ENCODE results near the gene PTPN1.

PTPN1 gene

GRCh38 chr20:50586531-50587232, 76.5 kb downstream of the PTPN1 start:
- TF ChIP-seq, protein P1, sequence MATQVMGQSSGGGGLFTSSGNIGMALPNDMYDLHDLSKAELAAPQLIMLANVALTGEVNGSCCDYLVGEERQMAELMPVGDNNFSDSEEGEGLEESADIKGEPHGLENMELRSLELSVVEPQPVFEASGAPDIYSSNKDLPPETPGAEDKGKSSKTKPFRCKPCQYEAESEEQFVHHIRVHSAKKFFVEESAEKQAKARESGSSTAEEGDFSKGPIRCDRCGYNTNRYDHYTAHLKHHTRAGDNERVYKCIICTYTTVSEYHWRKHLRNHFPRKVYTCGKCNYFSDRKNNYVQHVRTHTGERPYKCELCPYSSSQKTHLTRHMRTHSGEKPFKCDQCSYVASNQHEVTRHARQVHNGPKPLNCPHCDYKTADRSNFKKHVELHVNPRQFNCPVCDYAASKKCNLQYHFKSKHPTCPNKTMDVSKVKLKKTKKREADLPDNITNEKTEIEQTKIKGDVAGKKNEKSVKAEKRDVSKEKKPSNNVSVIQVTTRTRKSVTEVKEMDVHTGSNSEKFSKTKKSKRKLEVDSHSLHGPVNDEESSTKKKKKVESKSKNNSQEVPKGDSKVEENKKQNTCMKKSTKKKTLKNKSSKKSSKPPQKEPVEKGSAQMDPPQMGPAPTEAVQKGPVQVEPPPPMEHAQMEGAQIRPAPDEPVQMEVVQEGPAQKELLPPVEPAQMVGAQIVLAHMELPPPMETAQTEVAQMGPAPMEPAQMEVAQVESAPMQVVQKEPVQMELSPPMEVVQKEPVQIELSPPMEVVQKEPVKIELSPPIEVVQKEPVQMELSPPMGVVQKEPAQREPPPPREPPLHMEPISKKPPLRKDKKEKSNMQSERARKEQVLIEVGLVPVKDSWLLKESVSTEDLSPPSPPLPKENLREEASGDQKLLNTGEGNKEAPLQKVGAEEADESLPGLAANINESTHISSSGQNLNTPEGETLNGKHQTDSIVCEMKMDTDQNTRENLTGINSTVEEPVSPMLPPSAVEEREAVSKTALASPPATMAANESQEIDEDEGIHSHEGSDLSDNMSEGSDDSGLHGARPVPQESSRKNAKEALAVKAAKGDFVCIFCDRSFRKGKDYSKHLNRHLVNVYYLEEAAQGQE (IDR thresholded peaks at IDR 0.05; ENCODE audit: insufficient read depth in 1 of 2, low read depth in 2 of 2, low read length in 2 of 2), result no peak
- no peak for TF ChIP-seq POLR2AphosphoS5 (IDR thresholded peaks at IDR 0.05; ENCODE audit: low read depth, low read length)
- no peak for TF ChIP-seq FOXP2 (optimal IDR thresholded peaks at IDR 0.05; ENCODE audit: borderline replicate concordance, extremely low read depth, extremely low read length, insufficient read depth)
- no peak for TF ChIP-seq SIN3A (IDR thresholded peaks at IDR 0.05; ENCODE audit: borderline replicate concordance, insufficient read depth, low read length)
- TF ChIP-seq TAF1 (IDR thresholded peaks at IDR 0.05; ENCODE audit: borderline replicate concordance, insufficient read depth, low read length), result no peak

DNA sequence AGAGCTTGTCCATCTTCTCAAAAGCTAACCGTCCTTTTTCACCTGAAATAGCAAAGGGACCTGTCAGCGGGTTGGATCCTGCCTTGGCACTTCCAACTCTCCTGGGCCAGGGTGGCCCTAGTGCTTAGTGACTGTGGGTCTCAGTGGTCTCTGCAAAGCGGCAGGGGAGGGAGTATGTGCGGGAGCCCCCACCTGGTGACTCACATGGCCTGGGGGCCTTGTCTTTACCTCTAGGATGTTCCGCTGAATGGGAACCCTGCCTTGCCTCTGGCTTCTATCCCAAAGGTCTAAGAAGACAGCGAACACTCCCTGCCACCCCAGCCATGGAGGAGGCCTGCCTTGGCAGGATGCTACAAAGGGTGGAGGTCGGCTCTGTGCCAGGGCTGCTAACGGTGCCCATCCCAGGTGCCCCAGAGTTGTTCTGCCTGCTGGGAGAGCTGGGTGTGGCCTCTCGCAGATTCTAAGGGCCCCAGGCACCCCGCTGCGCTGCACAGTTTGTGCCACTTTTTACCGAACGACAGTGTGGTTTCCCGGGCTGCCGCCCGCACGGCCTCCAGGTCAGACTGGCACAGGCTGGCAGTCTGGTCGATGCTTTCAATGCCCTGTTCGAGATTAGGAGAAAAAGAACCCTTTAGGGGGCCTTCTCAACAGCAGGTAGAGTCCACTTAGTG, 77.2 kb downstream of the PTPN1 start:
- TF ChIP-seq SIN3A (IDR thresholded peaks at IDR 0.05; ENCODE audit: borderline replicate concordance, insufficient read depth, low read length) (no peak), POLR2AphosphoS5 (IDR thresholded peaks at IDR 0.05; ENCODE audit: low read depth, low read length) (no peak), TAF1 (IDR thresholded peaks at IDR 0.05; ENCODE audit: borderline replicate concordance, insufficient read depth, low read length) (no peak), FOXP2 (optimal IDR thresholded peaks at IDR 0.05; ENCODE audit: borderline replicate concordance, extremely low read depth, extremely low read length, insufficient read depth) (no peak)
- TF ChIP-seq, protein P1 (IDR thresholded peaks at IDR 0.05; ENCODE audit: insufficient read depth in 1 of 2, low read depth in 2 of 2, low read length in 2 of 2), result no peak

DNA sequence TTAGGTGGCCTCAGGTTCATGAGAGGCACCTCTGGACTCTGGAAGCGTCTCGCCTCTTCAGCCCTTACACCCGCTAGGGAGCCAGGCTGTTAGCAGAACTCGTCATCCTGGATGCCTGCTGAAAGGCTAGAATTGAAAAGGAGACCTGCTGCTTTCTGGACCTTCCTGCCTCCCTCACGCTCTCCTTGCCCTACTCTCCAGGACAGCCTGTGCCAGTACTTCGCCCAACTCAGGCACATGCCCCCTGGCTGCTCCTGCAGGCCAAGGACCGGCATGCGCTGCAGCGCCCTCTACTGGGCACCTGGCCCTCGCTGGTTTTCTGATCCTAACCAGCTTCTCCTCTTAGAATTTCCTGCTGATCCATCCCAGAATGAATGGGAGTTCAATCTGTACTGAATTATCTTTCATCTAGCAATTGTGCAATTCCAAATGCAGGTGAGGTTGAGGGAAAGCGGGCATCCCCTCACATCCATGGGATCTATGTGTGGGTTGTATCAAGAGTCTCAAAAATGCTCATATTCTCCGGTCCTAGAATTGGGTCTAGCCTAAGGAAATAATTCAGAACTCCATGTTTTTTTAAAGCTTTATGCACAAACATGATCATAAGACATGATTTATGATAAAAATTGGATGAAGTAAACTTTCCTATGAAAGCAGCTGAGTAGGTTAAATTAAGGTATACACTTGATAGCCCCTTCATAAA, 78.0 kb downstream of the PTPN1 start:
- TF ChIP-seq, protein P1 (IDR thresholded peaks at IDR 0.05; ENCODE audit: insufficient read depth in 1 of 2, low read depth in 2 of 2, low read length in 2 of 2), result no peak

GRCh38 chr20:50589548-50590347, 79.6 kb downstream of the PTPN1 start:
- TF ChIP-seq, protein P1 (IDR thresholded peaks at IDR 0.05; ENCODE audit: insufficient read depth in 1 of 2, low read depth in 2 of 2, low read length in 2 of 2), result no peak
- TF ChIP-seq SIN3A (IDR thresholded peaks at IDR 0.05; ENCODE audit: borderline replicate concordance, insufficient read depth, low read length), result no peak
